Measurements from ENCODE around the gene BCAS1. TPM values are rescaled to one million over a fixed set of nuclear protein-coding genes. Genes with fewer than 3 reads are reported as not detected.
A peak's percentile ranks its signal among the peaks of the same experiment; 100 is the strongest.

Gene BCAS1
- total and polyA plus RNA-seq, 10 of the 15 experiments (the other 5 are each of a cell fraction or from before 2014, with no cell fraction given), result 0.21 to 1.4 (median 0.55) TPM

DNA sequence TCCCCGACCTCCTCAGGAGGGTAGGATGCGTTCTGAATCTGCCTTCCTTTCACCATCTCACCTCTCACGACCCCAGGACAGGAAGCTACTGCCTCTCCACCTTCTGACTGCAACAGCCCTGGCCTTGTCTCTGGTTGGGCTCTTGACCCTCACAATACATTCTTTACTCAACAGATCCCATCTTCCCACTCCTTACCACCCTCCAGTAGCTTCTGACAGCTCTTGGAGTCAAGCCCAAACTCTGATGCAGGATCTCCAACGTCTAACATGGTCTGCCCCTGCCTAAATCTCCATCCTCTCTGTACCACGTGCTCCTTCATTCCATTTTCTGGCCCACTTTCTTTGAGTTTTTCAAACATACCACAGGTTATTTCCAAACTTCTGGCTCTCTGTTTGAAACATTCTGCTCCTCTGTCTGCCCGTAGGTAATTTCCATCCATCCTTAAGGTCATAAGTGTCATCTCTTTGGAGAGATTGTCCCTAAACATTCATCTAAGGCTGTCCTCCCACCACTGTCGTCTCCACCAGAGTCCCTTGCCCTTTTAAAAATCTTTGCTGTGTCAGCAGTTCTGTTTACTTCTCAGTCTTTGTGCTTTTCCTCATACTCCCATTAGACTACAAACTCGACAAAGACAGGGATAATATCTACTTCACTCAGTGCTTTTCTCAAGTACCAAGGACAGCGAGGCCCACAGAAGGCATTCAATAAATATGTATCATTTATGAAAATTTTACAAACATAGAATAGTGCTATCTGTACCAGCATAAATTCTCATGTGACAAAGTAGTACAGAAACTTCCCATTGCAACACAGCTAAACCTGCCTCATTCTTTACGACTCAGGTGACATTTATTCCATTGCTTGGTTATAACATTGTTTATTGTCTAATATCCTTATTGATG lies 73.6 kb downstream of the BCAS1 start:
- Histone ChIP-seq H3K4me2 (ENCODE audit: control insufficient read depth, insufficient read depth) (no peak overlapping the region), H3K9ac (ENCODE audit: control insufficient read depth, insufficient read depth, low read length) (no peak overlapping the region), H3K4me3 (no peak overlapping the region), H3K27ac (ENCODE audit: control insufficient read depth, insufficient read depth) (no peak overlapping the region), H3K9me3 (replicated peaks; ENCODE audit: control insufficient read depth, insufficient read depth, low read length) (peaks cover 2% of the 10 kb centered on the region; the same call in 2 of the 3 replicates), H3K79me2 (ENCODE audit: control insufficient read depth, insufficient read depth, low read length) (no peaks in the 10 kb centered on the region), H3K36me3 (ENCODE audit: control insufficient read depth in 2 of 2, insufficient read depth in 2 of 2, low read length in 1 of 2) (no peaks in the 10 kb centered on the region), H3K4me1 (ENCODE audit: control insufficient read depth, insufficient read depth, low read length) (no peaks in the 10 kb centered on the region), H4K20me1 (ENCODE audit: control insufficient read depth, insufficient read depth) (no peaks in the 10 kb centered on the region), H2AFZ (ENCODE audit: control insufficient read depth, low read depth, low read length) (no peak overlapping the region), H3K27me3 (replicated peaks in 1 of 2; ENCODE audit: control insufficient read depth in 2 of 2, insufficient read depth in 2 of 2, low read length in 1 of 2) (no peaks in the 10 kb centered on the region)
- ChIA-PET CTCF (interaction anchor here (0.5 kb wide), 1 partner anchor 710 kb away, joined by 3 read pairs; no protein-coding TSS in a partner anchor), POLR2A (no interaction called here), RAD21 (ENCODE audit: unreplicated experiment) (no interaction called here), SMC1A (ENCODE audit: uncharacterized antibody, unreplicated experiment) (no interaction called here)
- ATAC-seq (no peak), FAIRE-seq (no peak), DNase-seq (ENCODE audit: low read depth, low spot score) (no peak)
- in situ Hi-C loops (cut with MboI) (no loop called here), intact Hi-C loops (cut with micrococcal nuclease; ENCODE audit: unreplicated experiment) (no loop called here)
- TF ChIP-seq MEF2A (IDR thresholded peaks at IDR 0.05; ENCODE audit: insufficient read depth, low read depth, low read length) (no peak), TAF1 (IDR thresholded peaks at IDR 0.05; ENCODE audit: borderline replicate concordance, low read depth, low read length) (no peak), RELA (IDR thresholded peaks at IDR 0.05; ENCODE audit: borderline replicate concordance, partially characterized antibody) (no peak), CREM (IDR thresholded peaks at IDR 0.05; ENCODE audit: low read depth) (no peak), NFXL1 (IDR thresholded peaks at IDR 0.05; ENCODE audit: borderline replicate concordance) (peak; percentile 29; the same call in 1 of the 2 replicates), HCFC1 (IDR thresholded peaks at IDR 0.05; ENCODE audit: low read length) (no peak), NR2F1 (conservative IDR thresholded peaks at IDR 0.05) (no peak)
- TF ChIP-seq, protein P1, sequence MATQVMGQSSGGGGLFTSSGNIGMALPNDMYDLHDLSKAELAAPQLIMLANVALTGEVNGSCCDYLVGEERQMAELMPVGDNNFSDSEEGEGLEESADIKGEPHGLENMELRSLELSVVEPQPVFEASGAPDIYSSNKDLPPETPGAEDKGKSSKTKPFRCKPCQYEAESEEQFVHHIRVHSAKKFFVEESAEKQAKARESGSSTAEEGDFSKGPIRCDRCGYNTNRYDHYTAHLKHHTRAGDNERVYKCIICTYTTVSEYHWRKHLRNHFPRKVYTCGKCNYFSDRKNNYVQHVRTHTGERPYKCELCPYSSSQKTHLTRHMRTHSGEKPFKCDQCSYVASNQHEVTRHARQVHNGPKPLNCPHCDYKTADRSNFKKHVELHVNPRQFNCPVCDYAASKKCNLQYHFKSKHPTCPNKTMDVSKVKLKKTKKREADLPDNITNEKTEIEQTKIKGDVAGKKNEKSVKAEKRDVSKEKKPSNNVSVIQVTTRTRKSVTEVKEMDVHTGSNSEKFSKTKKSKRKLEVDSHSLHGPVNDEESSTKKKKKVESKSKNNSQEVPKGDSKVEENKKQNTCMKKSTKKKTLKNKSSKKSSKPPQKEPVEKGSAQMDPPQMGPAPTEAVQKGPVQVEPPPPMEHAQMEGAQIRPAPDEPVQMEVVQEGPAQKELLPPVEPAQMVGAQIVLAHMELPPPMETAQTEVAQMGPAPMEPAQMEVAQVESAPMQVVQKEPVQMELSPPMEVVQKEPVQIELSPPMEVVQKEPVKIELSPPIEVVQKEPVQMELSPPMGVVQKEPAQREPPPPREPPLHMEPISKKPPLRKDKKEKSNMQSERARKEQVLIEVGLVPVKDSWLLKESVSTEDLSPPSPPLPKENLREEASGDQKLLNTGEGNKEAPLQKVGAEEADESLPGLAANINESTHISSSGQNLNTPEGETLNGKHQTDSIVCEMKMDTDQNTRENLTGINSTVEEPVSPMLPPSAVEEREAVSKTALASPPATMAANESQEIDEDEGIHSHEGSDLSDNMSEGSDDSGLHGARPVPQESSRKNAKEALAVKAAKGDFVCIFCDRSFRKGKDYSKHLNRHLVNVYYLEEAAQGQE (IDR thresholded peaks at IDR 0.05; ENCODE audit: low read depth, low read length), result peak; percentile 31; the same call in 1 of the 2 replicates
- TF ChIP-seq, protein P2, sequence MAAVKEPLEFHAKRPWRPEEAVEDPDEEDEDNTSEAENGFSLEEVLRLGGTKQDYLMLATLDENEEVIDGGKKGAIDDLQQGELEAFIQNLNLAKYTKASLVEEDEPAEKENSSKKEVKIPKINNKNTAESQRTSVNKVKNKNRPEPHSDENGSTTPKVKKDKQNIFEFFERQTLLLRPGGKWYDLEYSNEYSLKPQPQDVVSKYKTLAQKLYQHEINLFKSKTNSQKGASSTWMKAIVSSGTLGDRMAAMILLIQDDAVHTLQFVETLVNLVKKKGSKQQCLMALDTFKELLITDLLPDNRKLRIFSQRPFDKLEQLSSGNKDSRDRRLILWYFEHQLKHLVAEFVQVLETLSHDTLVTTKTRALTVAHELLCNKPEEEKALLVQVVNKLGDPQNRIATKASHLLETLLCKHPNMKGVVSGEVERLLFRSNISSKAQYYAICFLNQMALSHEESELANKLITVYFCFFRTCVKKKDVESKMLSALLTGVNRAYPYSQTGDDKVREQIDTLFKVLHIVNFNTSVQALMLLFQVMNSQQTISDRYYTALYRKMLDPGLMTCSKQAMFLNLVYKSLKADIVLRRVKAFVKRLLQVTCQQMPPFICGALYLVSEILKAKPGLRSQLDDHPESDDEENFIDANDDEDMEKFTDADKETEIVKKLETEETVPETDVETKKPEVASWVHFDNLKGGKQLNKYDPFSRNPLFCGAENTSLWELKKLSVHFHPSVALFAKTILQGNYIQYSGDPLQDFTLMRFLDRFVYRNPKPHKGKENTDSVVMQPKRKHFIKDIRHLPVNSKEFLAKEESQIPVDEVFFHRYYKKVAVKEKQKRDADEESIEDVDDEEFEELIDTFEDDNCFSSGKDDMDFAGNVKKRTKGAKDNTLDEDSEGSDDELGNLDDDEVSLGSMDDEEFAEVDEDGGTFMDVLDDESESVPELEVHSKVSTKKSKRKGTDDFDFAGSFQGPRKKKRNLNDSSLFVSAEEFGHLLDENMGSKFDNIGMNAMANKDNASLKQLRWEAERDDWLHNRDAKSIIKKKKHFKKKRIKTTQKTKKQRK (IDR thresholded peaks at IDR 0.05; ENCODE audit: low read depth, low read length), result no peak
- TF ChIP-seq, protein P3, sequence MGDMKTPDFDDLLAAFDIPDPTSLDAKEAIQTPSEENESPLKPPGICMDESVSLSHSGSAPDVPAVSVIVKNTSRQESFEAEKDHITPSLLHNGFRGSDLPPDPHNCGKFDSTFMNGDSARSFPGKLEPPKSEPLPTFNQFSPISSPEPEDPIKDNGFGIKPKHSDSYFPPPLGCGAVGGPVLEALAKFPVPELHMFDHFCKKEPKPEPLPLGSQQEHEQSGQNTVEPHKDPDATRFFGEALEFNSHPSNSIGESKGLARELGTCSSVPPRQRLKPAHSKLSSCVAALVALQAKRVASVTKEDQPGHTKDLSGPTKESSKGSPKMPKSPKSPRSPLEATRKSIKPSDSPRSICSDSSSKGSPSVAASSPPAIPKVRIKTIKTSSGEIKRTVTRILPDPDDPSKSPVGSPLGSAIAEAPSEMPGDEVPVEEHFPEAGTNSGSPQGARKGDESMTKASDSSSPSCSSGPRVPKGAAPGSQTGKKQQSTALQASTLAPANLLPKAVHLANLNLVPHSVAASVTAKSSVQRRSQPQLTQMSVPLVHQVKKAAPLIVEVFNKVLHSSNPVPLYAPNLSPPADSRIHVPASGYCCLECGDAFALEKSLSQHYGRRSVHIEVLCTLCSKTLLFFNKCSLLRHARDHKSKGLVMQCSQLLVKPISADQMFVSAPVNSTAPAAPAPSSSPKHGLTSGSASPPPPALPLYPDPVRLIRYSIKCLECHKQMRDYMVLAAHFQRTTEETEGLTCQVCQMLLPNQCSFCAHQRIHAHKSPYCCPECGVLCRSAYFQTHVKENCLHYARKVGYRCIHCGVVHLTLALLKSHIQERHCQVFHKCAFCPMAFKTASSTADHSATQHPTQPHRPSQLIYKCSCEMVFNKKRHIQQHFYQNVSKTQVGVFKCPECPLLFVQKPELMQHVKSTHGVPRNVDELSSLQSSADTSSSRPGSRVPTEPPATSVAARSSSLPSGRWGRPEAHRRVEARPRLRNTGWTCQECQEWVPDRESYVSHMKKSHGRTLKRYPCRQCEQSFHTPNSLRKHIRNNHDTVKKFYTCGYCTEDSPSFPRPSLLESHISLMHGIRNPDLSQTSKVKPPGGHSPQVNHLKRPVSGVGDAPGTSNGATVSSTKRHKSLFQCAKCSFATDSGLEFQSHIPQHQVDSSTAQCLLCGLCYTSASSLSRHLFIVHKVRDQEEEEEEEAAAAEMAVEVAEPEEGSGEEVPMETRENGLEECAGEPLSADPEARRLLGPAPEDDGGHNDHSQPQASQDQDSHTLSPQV (IDR thresholded peaks at IDR 0.05), result no peak
- no TSS peak for BruUV-seq (replicated peaks)
- 44% methylated on average over 10 of the region's 10 CpGs for WGBS (ENCODE audit: insufficient coverage, insufficient replicate concordance, low lambda C conversion rate, missing lambda C conversion rate)
